Liver (tissue), 9 donors: Measurements from ENCODE around the gene PPP1R1B. TPM values are rescaled to one million over a fixed set of nuclear protein-coding genes. Genes with fewer than 3 reads are reported as not detected.

Experiments used
- DNase-seq: peaks from one replicate; pipeline ENCODE4 v3.0.0-alpha.2; 2017; ENCODE audit warnings: low spot score
- H3K27ac ChIP-seq, 2 donors: one replicate each; pipeline ENCODE4 v1.7.0; 2013; ENCODE audit warnings: inconsistent platforms in 2 of 2, low read length in 2 of 2, control low read depth in 1 of 2, low read depth in 1 of 2, mild to moderate bottlenecking in 1 of 2
- H3K27me3 ChIP-seq, 4 donors: one replicate each; pipeline versions ENCODE4 v1.6.1 to v1.7.0; 2013; ENCODE audit warnings: low read length in 3 of 4, inconsistent platforms in 1 of 4, mild to moderate bottlenecking in 1 of 4, moderate library complexity in 1 of 4; ENCODE audit not compliant: control insufficient read depth in 4 of 4, insufficient read depth in 4 of 4
- H3K36me3 ChIP-seq, 4 donors: one replicate each; pipeline versions ENCODE4 v1.6.1 to v1.7.0; 2013; ENCODE audit warnings: low read length in 3 of 4, mild to moderate bottlenecking in 3 of 4, low read depth in 1 of 4, moderate library complexity in 1 of 4; ENCODE audit not compliant: control insufficient read depth in 4 of 4, insufficient read depth in 3 of 4
- H3K4me1 ChIP-seq, 4 donors: one replicate each; pipeline versions ENCODE4 v1.6.1 to v1.7.0; 2013; ENCODE audit warnings: low read length in 3 of 4, mild to moderate bottlenecking in 3 of 4, moderate library complexity in 1 of 4; ENCODE audit not compliant: control insufficient read depth in 4 of 4, insufficient read depth in 4 of 4
- H3K4me3 ChIP-seq, 3 donors: one replicate each; pipeline versions ENCODE4 v1.6.1 to v1.7.0; 2013; ENCODE audit warnings: low read length in 3 of 3, control low read depth in 1 of 3, low read depth in 1 of 3, mild to moderate bottlenecking in 1 of 3
- H3K9ac ChIP-seq, 2 donors: one replicate each; pipeline ENCODE4 v1.7.0; 2013; ENCODE audit warnings: low read length in 2 of 2, mild to moderate bottlenecking in 2 of 2, moderate library complexity in 2 of 2, control low read depth in 1 of 2, low read depth in 1 of 2
- H3K9me3 ChIP-seq, 4 donors: one replicate each; pipeline versions ENCODE4 v1.6.1 to v1.7.0; 2013; ENCODE audit warnings: low read length in 3 of 4; ENCODE audit not compliant: control insufficient read depth in 4 of 4
- EGR1 ChIP-seq, 2 donors: IDR thresholded peaks; 2 replicates each; pipeline ENCODE4 v1.6.1; 2016 to 2018; ENCODE audit warnings: antibody characterized with exemption in 2 of 2, low read depth in 2 of 2
- FOXA1 ChIP-seq: IDR thresholded peaks from 2 replicates; pipeline ENCODE4 v1.6.1; 2016; ENCODE audit warnings: antibody characterized with exemption
- HNF4A ChIP-seq, 2 donors: conservative IDR thresholded peaks; 2 replicates each; pipeline ENCODE4 v1.6.1; 2016; ENCODE audit warnings: antibody characterized with exemption in 2 of 2, mild to moderate bottlenecking in 2 of 2
- HNF4G ChIP-seq: IDR thresholded peaks from 2 replicates; pipeline ENCODE4 v1.6.1; 2016; ENCODE audit warnings: antibody characterized with exemption
- NR2F2 ChIP-seq: IDR thresholded peaks from 2 replicates; pipeline ENCODE4 v1.6.1; 2016; ENCODE audit warnings: antibody characterized with exemption
- RAD21 ChIP-seq, 2 donors: IDR thresholded peaks; 2 replicates each; pipeline ENCODE4 v1.6.1; 2016; ENCODE audit warnings: antibody characterized with exemption in 2 of 2, mild to moderate bottlenecking in 2 of 2
- RXRA ChIP-seq, 2 donors: IDR thresholded peaks; 2 replicates each; pipeline ENCODE4 v1.6.1; 2017 to 2018; ENCODE audit warnings: antibody characterized with exemption in 2 of 2, mild to moderate bottlenecking in 1 of 2
- SP1 ChIP-seq: IDR thresholded peaks from 2 replicates; pipeline ENCODE4 v1.6.1; 2018; ENCODE audit warnings: antibody characterized with exemption, mild to moderate bottlenecking
- WGBS: extraction: QIAGEN DNeasy Blood & Tissue Kit; methylation state at CpG from one replicate; pipeline ENCODE4 v1.1.7; 2013; 5-methylcytosine and 5-hydroxymethylcytosine counted together
- polyA plus RNA-seq, 2 donors: library from polyadenylated mRNA; stranded (reverse) in 1 of 2; unstranded in 1 of 2; fragments of 200-250 nt in 1 of 2; fragments of >200 nt in 1 of 2; fragmentation: Nextera tagmentation in 1 of 2; extraction: Ambion mirVana in 1 of 2; gene quantifications; one replicate each; pipeline versions ENCODE4 v1.2.1 to v1.2.3, GENCODE V29; 2013 to 2015
- total RNA-seq, 2 donors: library from RNA; depleted of rRNA; stranded (reverse); fragments of >200 nt; gene quantifications; one replicate each; pipeline ENCODE4 v1.2.3, GENCODE V29; 2014
- TF ChIP-seq, protein P1 (sequence below): fragments of 150-350 bp; IDR thresholded peaks from 2 replicates; pipeline ENCODE4 v1.5.1; 2017; ENCODE audit warnings: improper control_type of control experiment, low read depth, low read length; ENCODE audit not compliant: missing input control
- TF ChIP-seq, protein P2 (sequence below): IDR thresholded peaks from 2 replicates; pipeline ENCODE4 v1.6.1; 2016; ENCODE audit warnings: antibody characterized with exemption
- TF ChIP-seq, protein P3 (sequence below): IDR thresholded peaks from 2 replicates; pipeline ENCODE4 v1.6.1; 2016; ENCODE audit warnings: antibody characterized with exemption
- donor health status: healthy.
- donor health status: healthy.
- donor health status: healthy.
- donor health status: healthy.
- donor health status: healthy.

PPP1R1B gene
- total and polyA plus RNA-seq, 4 donors = 0.14 TPM; not detected in 3

DNA sequence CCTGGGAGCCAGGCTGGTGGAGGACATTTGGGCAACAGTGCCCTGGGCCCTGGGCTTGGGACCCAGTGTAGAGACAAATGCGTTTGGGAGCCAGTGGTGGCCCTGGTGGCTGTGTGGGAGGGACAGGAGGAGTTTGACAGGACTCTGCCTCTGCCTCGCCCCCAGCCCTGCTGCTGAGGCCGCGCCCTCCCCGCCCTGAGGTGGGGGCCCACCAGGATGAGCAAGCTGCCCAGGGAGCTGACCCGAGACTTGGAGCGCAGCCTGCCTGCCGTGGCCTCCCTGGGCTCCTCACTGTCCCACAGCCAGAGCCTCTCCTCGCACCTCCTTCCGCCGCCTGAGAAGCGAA lies 26.5 kb downstream of the PPP1R1B start:
- TF ChIP-seq FOXA1 = no peak
- TF ChIP-seq EGR1 (IDR thresholded peaks at IDR 0.05; ENCODE audit: low read depth in 2 of 2) = no peak
- no peak for TF ChIP-seq HNF4G
- no peak for TF ChIP-seq HNF4A (conservative IDR thresholded peaks at IDR 0.05)
- no peak for TF ChIP-seq SP1
- no peak for TF ChIP-seq NR2F2
- TF ChIP-seq, protein P1, sequence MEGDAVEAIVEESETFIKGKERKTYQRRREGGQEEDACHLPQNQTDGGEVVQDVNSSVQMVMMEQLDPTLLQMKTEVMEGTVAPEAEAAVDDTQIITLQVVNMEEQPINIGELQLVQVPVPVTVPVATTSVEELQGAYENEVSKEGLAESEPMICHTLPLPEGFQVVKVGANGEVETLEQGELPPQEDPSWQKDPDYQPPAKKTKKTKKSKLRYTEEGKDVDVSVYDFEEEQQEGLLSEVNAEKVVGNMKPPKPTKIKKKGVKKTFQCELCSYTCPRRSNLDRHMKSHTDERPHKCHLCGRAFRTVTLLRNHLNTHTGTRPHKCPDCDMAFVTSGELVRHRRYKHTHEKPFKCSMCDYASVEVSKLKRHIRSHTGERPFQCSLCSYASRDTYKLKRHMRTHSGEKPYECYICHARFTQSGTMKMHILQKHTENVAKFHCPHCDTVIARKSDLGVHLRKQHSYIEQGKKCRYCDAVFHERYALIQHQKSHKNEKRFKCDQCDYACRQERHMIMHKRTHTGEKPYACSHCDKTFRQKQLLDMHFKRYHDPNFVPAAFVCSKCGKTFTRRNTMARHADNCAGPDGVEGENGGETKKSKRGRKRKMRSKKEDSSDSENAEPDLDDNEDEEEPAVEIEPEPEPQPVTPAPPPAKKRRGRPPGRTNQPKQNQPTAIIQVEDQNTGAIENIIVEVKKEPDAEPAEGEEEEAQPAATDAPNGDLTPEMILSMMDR = no peak
- DNase-seq = no peak
- H3K27ac ChIP-seq = no peak overlapping the region
- H3K9ac ChIP-seq = no peak overlapping the region
- H3K9me3 ChIP-seq = no peaks in the 10 kb centered on the region
- WGBS = 87% methylated on average over 12 of the region's 12 CpGs
- H3K4me3 ChIP-seq = no peak overlapping the region
- H3K27me3 ChIP-seq = no peaks in the 10 kb centered on the region
- H3K36me3 ChIP-seq = peaks cover 0 to 5% (median under 1%) of the 10 kb centered on the region in 4 donors
- peaks cover 3 to 6% (median 4%) of the 10 kb centered on the region in 4 donors for H3K4me1 ChIP-seq

DNA sequence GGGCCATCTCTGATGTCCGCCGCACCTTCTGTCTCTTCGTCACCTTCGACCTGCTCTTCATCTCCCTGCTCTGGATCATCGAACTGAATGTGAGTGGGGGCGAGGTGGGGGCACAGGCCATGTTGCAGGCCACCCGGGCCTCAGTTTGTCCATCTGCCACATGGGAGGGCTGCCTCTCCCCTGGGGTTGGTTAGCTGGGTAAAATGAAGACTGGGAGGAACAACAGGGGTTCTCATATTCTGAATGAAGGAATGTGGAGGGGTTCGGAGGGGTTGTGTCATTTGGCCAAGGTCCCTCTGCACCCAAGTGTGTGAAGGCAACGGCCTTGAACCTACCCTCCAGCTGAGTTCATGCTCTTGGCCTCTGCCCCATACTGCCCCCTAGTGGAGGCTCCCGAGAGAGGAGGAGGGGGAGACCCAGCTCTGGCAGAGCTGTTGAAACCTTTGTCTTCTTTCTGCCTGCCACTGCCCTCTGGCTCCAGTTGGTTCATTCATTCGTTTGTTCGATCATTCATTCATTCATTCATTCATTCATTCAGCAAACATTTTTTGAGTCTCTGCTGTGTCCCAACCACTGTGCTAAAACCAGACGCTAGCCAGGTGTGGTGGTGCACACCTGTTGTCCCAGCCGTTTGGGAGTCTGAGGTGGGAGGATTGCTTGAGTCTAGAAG lies 27.0 kb downstream of the PPP1R1B start:
- Histone ChIP-seq H3K4me3 (no peak overlapping the region), H3K27ac (no peak overlapping the region), H3K9me3 (no peaks in the 10 kb centered on the region), H3K4me1 (peaks cover 3 to 6% (median 4%) of the 10 kb centered on the region in 4 donors), H3K9ac (no peak overlapping the region), H3K27me3 (no peaks in the 10 kb centered on the region), H3K36me3 (peaks cover 0 to 7% (median 3%) of the 10 kb centered on the region in 4 donors)
- DNase-seq = peak; percentile 85
- peak in 1 of 2 donors; percentile 75 for TF ChIP-seq RAD21 (IDR thresholded peaks at IDR 0.05)
- TF ChIP-seq, protein P1 = peak; percentile 63
- peak in 1 of 2 donors; percentile 72 for TF ChIP-seq RXRA (IDR thresholded peaks at IDR 0.05)
- TF ChIP-seq HNF4A (conservative IDR thresholded peaks at IDR 0.05) = peak in 1 of 2 donors; percentile 60
- no peak for TF ChIP-seq EGR1 (IDR thresholded peaks at IDR 0.05; ENCODE audit: low read depth in 2 of 2)
- no peak for TF ChIP-seq SP1
- TF ChIP-seq, protein P2, sequence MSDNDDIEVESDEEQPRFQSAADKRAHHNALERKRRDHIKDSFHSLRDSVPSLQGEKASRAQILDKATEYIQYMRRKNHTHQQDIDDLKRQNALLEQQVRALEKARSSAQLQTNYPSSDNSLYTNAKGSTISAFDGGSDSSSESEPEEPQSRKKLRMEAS = no peak
- TF ChIP-seq, protein P3, sequence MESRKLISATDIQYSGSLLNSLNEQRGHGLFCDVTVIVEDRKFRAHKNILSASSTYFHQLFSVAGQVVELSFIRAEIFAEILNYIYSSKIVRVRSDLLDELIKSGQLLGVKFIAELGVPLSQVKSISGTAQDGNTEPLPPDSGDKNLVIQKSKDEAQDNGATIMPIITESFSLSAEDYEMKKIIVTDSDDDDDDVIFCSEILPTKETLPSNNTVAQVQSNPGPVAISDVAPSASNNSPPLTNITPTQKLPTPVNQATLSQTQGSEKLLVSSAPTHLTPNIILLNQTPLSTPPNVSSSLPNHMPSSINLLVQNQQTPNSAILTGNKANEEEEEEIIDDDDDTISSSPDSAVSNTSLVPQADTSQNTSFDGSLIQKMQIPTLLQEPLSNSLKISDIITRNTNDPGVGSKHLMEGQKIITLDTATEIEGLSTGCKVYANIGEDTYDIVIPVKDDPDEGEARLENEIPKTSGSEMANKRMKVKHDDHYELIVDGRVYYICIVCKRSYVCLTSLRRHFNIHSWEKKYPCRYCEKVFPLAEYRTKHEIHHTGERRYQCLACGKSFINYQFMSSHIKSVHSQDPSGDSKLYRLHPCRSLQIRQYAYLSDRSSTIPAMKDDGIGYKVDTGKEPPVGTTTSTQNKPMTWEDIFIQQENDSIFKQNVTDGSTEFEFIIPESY = no peak
- WGBS = 63% methylated on average over 14 of the region's 14 CpGs
